GM20000 (cell line): ENCODE measurements around the gene HS3ST6.
"Not testable (repeated sequence)": the region's sequence is repeated elsewhere in the genome, so short reads cannot be mapped to it uniquely, and the experiment has no call there.

Experiments used
- DNase-seq: peaks from one replicate; pipeline ENCODE4 v3.0.0; 2012; ENCODE audit warnings: low spot score
- CTCF ChIP-seq: IDR thresholded peaks from 2 replicates; pipeline ENCODE4 v1.5.1; 2012; ENCODE audit warnings: mild to moderate bottlenecking, control low read depth; ENCODE audit errors: extremely low read depth, missing control alignments

HS3ST6 gene

GRCh38 chr16:1884889-1885288, 33.3 kb downstream of the HS3ST6 start:
- TF ChIP-seq CTCF = no peak
- no peak for DNase-seq

- no peak for DNase-seq
- no peak for TF ChIP-seq CTCF
These were observed 34.0 kb downstream of the HS3ST6 start for GRCh38 chr16:1884155-1884760.

GRCh38 chr16:1881172-1881571, 37.0 kb downstream of the HS3ST6 start:
- not testable (repeated sequence) for DNase-seq

- TF ChIP-seq CTCF = no peak
These were observed 38.7 kb downstream of the HS3ST6 start for GRCh38 chr16:1879477-1879876.

GRCh38 chr16:1878256-1878655, 40.0 kb downstream of the HS3ST6 start:
- DNase-seq = no peak
- TF ChIP-seq CTCF = no peak

More at GRCh38 chr16:1879477-1879876, 38.7 kb downstream of the HS3ST6 start:
- DNase-seq = no peak

GRCh38 chr16:1877804-1878203, 40.4 kb downstream of the HS3ST6 start:
- DNase-seq = no peak
- TF ChIP-seq CTCF = no peak

- no peak for TF ChIP-seq CTCF
- no peak for DNase-seq
These were observed 41.1 kb downstream of the HS3ST6 start for GRCh38 chr16:1877089-1877488.

GRCh38 chr16:1876468-1876867, 41.7 kb downstream of the HS3ST6 start:
- no peak for TF ChIP-seq CTCF
- peak; percentile 61 for DNase-seq

GRCh38 chr16:1876066-1876465, 42.1 kb downstream of the HS3ST6 start:
- DNase-seq = not testable (repeated sequence)
